Measurements from ENCODE around the gene SLF2. TPM values are rescaled to one million over a fixed set of nuclear protein-coding genes. Genes with fewer than 3 reads are reported as not detected.

Gene SLF2
- total RNA-seq, 1 experiment from 2014 or later = 14.3 TPM

DNA sequence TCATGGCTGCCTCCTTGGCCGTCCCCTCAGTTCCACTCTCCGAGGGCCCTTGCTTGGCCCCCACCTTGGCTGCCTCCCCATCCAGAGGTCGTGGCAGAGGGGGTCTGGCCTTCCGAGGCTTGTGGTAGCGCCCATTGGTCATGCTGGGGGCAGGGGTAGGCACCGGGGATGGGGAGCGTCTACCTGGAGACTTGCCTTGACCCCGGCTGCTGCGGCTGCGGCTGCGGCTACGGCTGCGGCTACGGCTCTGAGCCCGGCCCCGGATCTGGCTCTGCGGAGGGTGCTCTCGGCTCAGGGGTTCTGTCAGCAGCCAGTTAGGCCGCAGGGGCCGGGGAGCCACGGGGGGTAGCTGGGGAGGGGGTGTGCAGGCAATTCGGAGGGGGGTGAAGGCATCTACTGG lies 97.6 kb downstream of the SLF2 start (continued):
- TF ChIP-seq, protein P1, sequence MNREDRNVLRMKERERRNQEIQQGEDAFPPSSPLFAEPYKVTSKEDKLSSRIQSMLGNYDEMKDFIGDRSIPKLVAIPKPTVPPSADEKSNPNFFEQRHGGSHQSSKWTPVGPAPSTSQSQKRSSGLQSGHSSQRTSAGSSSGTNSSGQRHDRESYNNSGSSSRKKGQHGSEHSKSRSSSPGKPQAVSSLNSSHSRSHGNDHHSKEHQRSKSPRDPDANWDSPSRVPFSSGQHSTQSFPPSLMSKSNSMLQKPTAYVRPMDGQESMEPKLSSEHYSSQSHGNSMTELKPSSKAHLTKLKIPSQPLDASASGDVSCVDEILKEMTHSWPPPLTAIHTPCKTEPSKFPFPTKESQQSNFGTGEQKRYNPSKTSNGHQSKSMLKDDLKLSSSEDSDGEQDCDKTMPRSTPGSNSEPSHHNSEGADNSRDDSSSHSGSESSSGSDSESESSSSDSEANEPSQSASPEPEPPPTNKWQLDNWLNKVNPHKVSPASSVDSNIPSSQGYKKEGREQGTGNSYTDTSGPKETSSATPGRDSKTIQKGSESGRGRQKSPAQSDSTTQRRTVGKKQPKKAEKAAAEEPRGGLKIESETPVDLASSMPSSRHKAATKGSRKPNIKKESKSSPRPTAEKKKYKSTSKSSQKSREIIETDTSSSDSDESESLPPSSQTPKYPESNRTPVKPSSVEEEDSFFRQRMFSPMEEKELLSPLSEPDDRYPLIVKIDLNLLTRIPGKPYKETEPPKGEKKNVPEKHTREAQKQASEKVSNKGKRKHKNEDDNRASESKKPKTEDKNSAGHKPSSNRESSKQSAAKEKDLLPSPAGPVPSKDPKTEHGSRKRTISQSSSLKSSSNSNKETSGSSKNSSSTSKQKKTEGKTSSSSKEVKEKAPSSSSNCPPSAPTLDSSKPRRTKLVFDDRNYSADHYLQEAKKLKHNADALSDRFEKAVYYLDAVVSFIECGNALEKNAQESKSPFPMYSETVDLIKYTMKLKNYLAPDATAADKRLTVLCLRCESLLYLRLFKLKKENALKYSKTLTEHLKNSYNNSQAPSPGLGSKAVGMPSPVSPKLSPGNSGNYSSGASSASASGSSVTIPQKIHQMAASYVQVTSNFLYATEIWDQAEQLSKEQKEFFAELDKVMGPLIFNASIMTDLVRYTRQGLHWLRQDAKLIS (CRISPR knock-in tag; IDR thresholded peaks at IDR 0.05; ENCODE audit: borderline replicate concordance) = no peak
- TF ChIP-seq, protein P2, sequence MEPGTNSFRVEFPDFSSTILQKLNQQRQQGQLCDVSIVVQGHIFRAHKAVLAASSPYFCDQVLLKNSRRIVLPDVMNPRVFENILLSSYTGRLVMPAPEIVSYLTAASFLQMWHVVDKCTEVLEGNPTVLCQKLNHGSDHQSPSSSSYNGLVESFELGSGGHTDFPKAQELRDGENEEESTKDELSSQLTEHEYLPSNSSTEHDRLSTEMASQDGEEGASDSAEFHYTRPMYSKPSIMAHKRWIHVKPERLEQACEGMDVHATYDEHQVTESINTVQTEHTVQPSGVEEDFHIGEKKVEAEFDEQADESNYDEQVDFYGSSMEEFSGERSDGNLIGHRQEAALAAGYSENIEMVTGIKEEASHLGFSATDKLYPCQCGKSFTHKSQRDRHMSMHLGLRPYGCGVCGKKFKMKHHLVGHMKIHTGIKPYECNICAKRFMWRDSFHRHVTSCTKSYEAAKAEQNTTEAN (CRISPR knock-in tag; IDR thresholded peaks at IDR 0.05) = no peak
- TF ChIP-seq, protein P3, sequence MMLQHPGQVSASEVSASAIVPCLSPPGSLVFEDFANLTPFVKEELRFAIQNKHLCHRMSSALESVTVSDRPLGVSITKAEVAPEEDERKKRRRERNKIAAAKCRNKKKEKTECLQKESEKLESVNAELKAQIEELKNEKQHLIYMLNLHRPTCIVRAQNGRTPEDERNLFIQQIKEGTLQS (CRISPR knock-in tag; conservative IDR thresholded peaks at IDR 0.05) = no peak
- TF ChIP-seq OVOL2 (CRISPR knock-in tag; IDR thresholded peaks at IDR 0.05; ENCODE audit: borderline replicate concordance) = no peak

DNA sequence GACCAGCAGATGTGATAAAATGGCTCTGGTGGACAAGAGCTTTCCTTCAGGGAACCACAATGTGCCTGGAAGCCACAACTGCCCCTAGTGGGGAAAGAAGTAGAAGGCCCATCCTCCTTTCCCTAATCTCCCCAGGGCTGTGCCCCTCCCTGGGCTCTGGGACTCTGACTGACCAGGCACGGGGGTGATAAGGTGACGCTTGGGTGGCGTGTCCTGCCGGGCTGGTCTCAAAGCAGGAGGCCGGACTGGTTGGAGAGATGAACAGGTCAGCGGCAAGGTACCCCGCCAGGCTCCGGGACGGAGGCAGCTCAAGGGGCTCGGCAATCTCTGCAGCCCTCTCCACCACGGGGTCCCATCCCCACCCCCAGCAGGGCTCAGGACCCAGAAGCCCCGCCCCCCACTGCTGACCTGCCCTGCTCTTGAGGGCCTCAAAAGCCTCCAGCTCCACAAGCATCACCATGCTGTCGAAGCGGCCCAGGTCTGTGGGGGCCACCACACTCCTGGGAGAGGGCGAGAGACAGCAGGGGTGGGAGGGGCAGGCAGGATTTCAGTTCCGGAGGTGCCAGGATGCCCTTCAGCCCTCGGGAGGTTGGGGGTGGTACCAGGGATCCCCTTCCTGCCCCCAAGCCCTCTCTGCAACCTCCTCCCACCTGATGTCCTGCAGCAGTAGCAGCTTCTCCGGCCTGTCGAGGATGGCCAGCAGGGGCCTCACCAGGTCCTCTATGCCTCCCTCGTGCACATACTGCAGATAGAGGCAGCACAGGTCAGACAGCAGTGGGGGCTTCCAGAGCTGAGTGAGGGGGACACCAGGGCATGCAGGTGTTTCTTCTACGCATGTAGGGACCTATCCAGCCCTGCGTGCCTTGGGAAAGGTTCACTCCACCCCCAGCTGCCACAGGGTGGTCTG lies 99.0 kb downstream of the SLF2 start:
- CTCF ChIA-PET = interaction anchor here (0.6 to 7.2 kb wide), 40 partner anchors 8 to 569 kb away, joined by 3 to 273 read pairs (median 4); partner anchors contain the start of genes LZTS2, MRPL43, PDZD7 and SEMA4G
- H3K9me3 Mint-ChIP-seq = no peaks in the 10 kb centered on the region
- DNase-seq (ENCODE audit: low spot score) (peak; percentile 49), ATAC-seq (peak; percentile 33)
- peaks cover 24% of the 10 kb centered on the region for H3K27me3 Mint-ChIP-seq (ENCODE audit: low read depth)
- H3K4me3 Mint-ChIP-seq = no peak overlapping the region
- peaks cover 30% of the 10 kb centered on the region for H3K4me1 Mint-ChIP-seq
- POLR2A ChIA-PET = interaction anchor here (1.4 kb wide), 1 partner anchor 15 kb away, joined by 9 read pairs; no protein-coding TSS in a partner anchor
- TF ChIP-seq OVOL2 (CRISPR knock-in tag; IDR thresholded peaks at IDR 0.05; ENCODE audit: borderline replicate concordance) = no peak
- 0 out of 2 replicates have a peak, but pooled peaks have one; percentile 19 for TF ChIP-seq ZNF138 (CRISPR knock-in tag; conservative IDR thresholded peaks at IDR 0.05)
- TF ChIP-seq, protein P4, sequence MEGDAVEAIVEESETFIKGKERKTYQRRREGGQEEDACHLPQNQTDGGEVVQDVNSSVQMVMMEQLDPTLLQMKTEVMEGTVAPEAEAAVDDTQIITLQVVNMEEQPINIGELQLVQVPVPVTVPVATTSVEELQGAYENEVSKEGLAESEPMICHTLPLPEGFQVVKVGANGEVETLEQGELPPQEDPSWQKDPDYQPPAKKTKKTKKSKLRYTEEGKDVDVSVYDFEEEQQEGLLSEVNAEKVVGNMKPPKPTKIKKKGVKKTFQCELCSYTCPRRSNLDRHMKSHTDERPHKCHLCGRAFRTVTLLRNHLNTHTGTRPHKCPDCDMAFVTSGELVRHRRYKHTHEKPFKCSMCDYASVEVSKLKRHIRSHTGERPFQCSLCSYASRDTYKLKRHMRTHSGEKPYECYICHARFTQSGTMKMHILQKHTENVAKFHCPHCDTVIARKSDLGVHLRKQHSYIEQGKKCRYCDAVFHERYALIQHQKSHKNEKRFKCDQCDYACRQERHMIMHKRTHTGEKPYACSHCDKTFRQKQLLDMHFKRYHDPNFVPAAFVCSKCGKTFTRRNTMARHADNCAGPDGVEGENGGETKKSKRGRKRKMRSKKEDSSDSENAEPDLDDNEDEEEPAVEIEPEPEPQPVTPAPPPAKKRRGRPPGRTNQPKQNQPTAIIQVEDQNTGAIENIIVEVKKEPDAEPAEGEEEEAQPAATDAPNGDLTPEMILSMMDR (IDR thresholded peaks at IDR 0.05) = 0 out of 2 replicates have a peak, but pooled peaks have one; percentile 9
- H3K27ac Mint-ChIP-seq = no peak overlapping the region
- H3K36me3 Mint-ChIP-seq = no peaks in the 10 kb centered on the region

DNA sequence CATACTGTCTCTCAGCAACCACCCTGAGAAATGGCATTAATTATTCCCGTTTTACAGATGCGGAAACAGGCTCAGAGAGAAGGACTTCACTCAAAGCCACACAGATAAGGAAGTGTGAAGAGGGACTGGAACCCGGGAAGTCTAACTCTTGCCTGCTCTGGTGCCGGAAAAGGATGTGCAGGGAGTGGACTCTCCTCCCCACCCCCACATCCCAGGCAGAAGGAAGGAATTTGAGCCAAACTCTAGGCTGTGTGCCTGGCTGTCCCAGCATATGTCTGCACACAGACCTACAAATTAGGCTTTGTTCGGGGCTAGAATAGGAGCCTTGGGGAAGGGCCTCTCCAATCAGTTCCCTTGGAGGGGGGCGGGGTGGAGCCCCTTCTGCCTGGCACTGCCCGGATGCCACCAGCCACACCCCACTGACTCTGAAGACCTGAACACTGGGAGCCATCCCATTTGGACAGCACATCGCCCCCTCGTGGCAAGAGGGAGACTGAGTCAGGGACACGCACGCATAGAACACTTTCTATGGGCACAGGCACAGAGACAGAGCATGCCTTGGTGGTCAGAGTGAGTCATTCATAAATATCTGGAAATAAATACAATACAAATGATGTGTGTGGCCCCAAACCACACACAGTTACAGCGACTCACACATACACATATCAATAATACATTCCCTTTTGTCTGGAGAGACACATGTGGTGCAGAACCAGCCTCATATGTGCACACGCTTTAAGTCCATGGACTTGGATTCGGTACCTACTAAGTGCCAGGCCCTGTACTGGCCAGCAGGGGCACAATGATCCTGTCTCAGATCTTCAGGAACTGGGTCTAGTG lies 100.0 kb downstream of the SLF2 start:
- Mint-ChIP-seq H3K27me3 (ENCODE audit: low read depth) (peaks cover 34% of the 10 kb centered on the region), H3K27ac (no peak overlapping the region), H3K4me1 (peaks cover 33% of the 10 kb centered on the region), H3K9me3 (no peaks in the 10 kb centered on the region), H3K36me3 (no peaks in the 10 kb centered on the region), H3K4me3 (no peak overlapping the region)
- CTCF ChIA-PET = interaction anchor here (1.2 to 7.2 kb wide), 8 partner anchors 12 to 494 kb away, joined by 3 to 273 read pairs (median 18); partner anchors contain the start of genes LZTS2, PDZD7, SEMA4G and SFXN3
- peak; percentile 84 for DNase-seq (ENCODE audit: low spot score)
- POLR2A ChIA-PET = no interaction called here
- TF ChIP-seq MYBL2 (CRISPR knock-in tag; IDR thresholded peaks at IDR 0.05) (no peak), ETV6 (CRISPR knock-in tag; IDR thresholded peaks at IDR 0.05) (peak; percentile 41; the same call in 1 of the 2 replicates), CREM (CRISPR knock-in tag; IDR thresholded peaks at IDR 0.05) (0 out of 2 replicates have a peak, but pooled peaks have one; percentile 23)
- TF ChIP-seq, protein P4 (IDR thresholded peaks at IDR 0.05) = peak; percentile 63
- TF ChIP-seq, protein P5, sequence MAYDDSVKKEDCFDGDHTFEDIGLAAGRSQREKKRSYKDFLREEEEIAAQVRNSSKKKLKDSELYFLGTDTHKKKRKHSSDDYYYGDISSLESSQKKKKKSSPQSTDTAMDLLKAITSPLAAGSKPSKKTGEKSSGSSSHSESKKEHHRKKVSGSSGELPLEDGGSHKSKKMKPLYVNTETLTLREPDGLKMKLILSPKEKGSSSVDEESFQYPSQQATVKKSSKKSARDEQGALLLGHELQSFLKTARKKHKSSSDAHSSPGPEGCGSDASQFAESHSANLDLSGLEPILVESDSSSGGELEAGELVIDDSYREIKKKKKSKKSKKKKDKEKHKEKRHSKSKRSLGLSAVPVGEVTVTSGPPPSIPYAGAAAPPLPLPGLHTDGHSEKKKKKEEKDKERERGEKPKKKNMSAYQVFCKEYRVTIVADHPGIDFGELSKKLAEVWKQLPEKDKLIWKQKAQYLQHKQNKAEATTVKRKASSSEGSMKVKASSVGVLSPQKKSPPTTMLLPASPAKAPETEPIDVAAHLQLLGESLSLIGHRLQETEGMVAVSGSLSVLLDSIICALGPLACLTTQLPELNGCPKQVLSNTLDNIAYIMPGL (CRISPR knock-in tag; IDR thresholded peaks at IDR 0.05) = peak; percentile 45; the same call in 1 of the 2 replicates
- peak; percentile 68 for ATAC-seq

Data from WTC11 (cell line).